ENCODE results near the gene FBXO48.

Gene FBXO48

GRCh38 chr2:68491582-68491981 lies 24.5 kb upstream of the FBXO48 start:
- TF ChIP-seq ZNF280D (tag by site-specific recombination; IDR thresholded peaks at IDR 0.05) (no peak), ZSCAN18 (tag by site-specific recombination; IDR thresholded peaks at IDR 0.05) (no peak), ZNF561 (tag by site-specific recombination; IDR thresholded peaks at IDR 0.05; ENCODE audit: borderline replicate concordance) (no peak), ZFHX2 (tag by site-specific recombination; conservative IDR thresholded peaks at IDR 0.05) (no peak), ZNF701 (tag by site-specific recombination; IDR thresholded peaks at IDR 0.05) (no peak), ZNF2 (tag by site-specific recombination; IDR thresholded peaks at IDR 0.05) (no peak), ZNF510 (tag by site-specific recombination; IDR thresholded peaks at IDR 0.05; ENCODE audit: insufficient replicate concordance) (no peak), ZNF596 (tag by site-specific recombination; IDR thresholded peaks at IDR 0.05) (no peak), ZNF155 (tag by site-specific recombination; IDR thresholded peaks at IDR 0.05) (no peak), ZNF221 (tag by site-specific recombination; IDR thresholded peaks at IDR 0.05; ENCODE audit: borderline replicate concordance) (no peak), ZSCAN30 (tag by site-specific recombination; IDR thresholded peaks at IDR 0.05) (no peak), KLF7 (tag by site-specific recombination; IDR thresholded peaks at IDR 0.05; ENCODE audit: borderline replicate concordance) (no peak), ZBTB7A (tag by site-specific recombination; IDR thresholded peaks at IDR 0.05; ENCODE audit: low read depth) (no peak), ZNF404 (tag by site-specific recombination; IDR thresholded peaks at IDR 0.05) (no peak), FEZF1 (tag by site-specific recombination; IDR thresholded peaks at IDR 0.05) (no peak)
- CTCF ChIA-PET, result no interaction called here
- POLR2A ChIA-PET, result no interaction called here

GRCh38 chr2:68489282-68489681 lies 22.2 kb upstream of the FBXO48 start:
- Histone ChIP-seq H3K9me3 (ENCODE audit: control insufficient read depth, insufficient read depth, low read depth, low read length) (no peaks in the 10 kb centered on the region), H3K4me1 (ENCODE audit: control insufficient read depth, insufficient read depth, low read length) (no peaks in the 10 kb centered on the region), H3K36me3 (ENCODE audit: control insufficient read depth in 2 of 2, insufficient read depth in 1 of 2, low read length in 2 of 2) (no peaks in the 10 kb centered on the region), H3K4me3 (ENCODE audit: low read depth, low read length) (no peak overlapping the region), H3K27ac (ENCODE audit: extremely low read depth, low read depth, low read length) (no peak overlapping the region)
- CTCF ChIA-PET, result interaction anchor here (1.0 to 2.4 kb wide), 2 partner anchors 25 to 106 kb away, joined by 3 to 15 read pairs; no protein-coding TSS in a partner anchor
- no peak for TF ChIP-seq SCRT1 (tag by site-specific recombination; IDR thresholded peaks at IDR 0.05; ENCODE audit: borderline replicate concordance)
- TF ChIP-seq ZBTB21 (tag by site-specific recombination; IDR thresholded peaks at IDR 0.05), result no peak
- no peak for TF ChIP-seq ZNF792 (tag by site-specific recombination; IDR thresholded peaks at IDR 0.05)
- TF ChIP-seq ZNF600 (tag by site-specific recombination; IDR thresholded peaks at IDR 0.05), result no peak
- TF ChIP-seq ZNF843 (tag by site-specific recombination; IDR thresholded peaks at IDR 0.05), result no peak
- POLR2A ChIA-PET, result no interaction called here

More at GRCh38 chr2:68491582-68491981, 24.5 kb upstream of the FBXO48 start:
- no peak overlapping the region for H3K4me3 ChIP-seq (ENCODE audit: low read depth, low read length)
- H3K9me3 ChIP-seq (ENCODE audit: control insufficient read depth, insufficient read depth, low read depth, low read length), result no peaks in the 10 kb centered on the region
- H3K4me1 ChIP-seq (ENCODE audit: control insufficient read depth, insufficient read depth, low read length), result no peaks in the 10 kb centered on the region
- no peaks in the 10 kb centered on the region for H3K36me3 ChIP-seq (ENCODE audit: control insufficient read depth in 2 of 2, insufficient read depth in 1 of 2, low read length in 2 of 2)
- H3K27ac ChIP-seq (ENCODE audit: extremely low read depth, low read depth, low read length), result no peak overlapping the region

Data from HEK293 (cell line).